ENCODE data around the gene DYDC1.
A peak's percentile ranks its signal among the peaks of the same experiment; 100 is the strongest.
"Not testable (repeated sequence)": the region's sequence is repeated elsewhere in the genome, so short reads cannot be mapped to it uniquely, and the experiment has no call there.

The DYDC1 gene

GRCh38 chr10:80356563-80356988 is at the start of gene DYDC1, which contains the start of gene DYDC2:
TSS of gene DYDC1 (minus strand) at chr10:80356755. CDS start at chr10:80352601, 4,154 bp downstream.
TSS of gene DYDC2 (plus strand) at chr10:80356781. CDS start at chr10:80362444, 5,663 bp downstream.
- no peak for DNase-seq
- in situ Hi-C loops (cut with HindIII; ENCODE audit: low pct_ligation_motif_present, low pct_unique_long_range_greater_than_20kb, low sequenced_read_pairs): no loop called here

DNA sequence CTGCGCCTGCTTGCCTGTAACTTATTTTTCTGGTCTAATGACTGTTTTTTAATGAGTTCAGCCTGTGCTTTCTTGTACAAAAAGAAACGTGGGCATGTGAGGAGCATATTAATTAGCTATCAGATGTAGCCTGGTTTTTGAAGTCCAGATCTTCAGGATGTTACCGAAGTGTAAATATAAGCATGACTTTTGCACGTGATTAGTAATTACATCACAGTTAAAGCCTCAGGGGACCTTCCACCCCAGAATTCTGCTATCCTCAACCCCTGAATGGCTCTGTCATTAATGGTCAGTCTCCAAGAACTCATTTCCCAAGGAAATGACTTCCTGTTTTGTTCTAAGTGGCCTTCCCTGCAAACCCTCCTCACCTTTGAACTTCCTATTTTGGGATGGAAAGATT is 49.6 kb upstream of the DYDC1 start:
- in situ Hi-C loops (cut with HindIII; ENCODE audit: low pct_ligation_motif_present, low pct_unique_long_range_greater_than_20kb, low sequenced_read_pairs): no loop called here

GRCh38 chr10:80405626-80406025 is 49.1 kb upstream of the DYDC1 start:
- in situ Hi-C loops (cut with HindIII; ENCODE audit: low pct_ligation_motif_present, low pct_unique_long_range_greater_than_20kb, low sequenced_read_pairs): no loop called here
- DNase-seq: no peak

More for the DNA sequence above, 49.6 kb upstream of the DYDC1 start:
- no peak for DNase-seq

DNA sequence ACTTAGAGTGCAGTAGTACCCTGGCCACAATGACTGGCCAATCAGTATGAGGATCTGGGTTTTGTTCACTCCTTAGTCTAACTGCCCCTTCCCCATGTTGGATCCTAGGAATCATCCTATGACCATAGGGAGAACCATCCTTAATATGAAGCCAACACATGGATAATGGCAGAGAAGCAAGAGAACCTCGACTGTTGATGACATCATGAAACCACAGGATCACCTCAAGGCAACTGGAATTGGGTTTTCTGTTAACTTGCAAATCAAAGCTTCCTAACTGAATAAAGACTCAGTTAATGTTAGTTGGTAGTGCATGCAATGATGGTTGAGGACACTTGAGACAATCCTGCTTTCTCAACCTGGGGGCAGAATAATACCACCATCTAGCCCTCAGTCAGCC is 48.5 kb upstream of the DYDC1 start:
- in situ Hi-C loops (cut with HindIII; ENCODE audit: low pct_ligation_motif_present, low pct_unique_long_range_greater_than_20kb, low sequenced_read_pairs): no loop called here
- no peak for DNase-seq

GRCh38 chr10:80400136-80400804 is 43.7 kb upstream of the DYDC1 start:
- DNase-seq: no peak
- in situ Hi-C loops (cut with HindIII; ENCODE audit: low pct_ligation_motif_present, low pct_unique_long_range_greater_than_20kb, low sequenced_read_pairs): no loop called here

DNA sequence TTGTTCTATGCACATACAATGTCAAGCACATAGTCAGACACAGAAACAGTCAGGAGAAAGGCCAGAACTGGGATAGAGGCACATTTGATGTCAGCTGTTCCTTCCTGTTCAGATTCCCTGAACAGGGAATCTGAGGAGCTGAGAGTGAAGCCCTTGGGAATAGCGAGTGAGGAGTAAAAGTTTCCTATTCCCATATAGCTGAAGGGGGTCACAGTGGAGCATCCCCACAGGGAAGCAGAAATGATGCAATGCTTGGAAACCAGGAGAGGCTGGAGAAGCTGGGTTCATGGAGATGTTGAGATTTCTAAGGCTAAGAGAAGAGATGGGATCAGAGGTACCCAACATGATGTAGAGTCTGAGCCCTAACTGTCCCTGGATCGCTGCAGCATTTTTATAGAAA is 40.5 kb upstream of the DYDC1 start:
- DNase-seq: no peak
- in situ Hi-C loops (cut with HindIII; ENCODE audit: low pct_ligation_motif_present, low pct_unique_long_range_greater_than_20kb, low sequenced_read_pairs): no loop called here

DNA sequence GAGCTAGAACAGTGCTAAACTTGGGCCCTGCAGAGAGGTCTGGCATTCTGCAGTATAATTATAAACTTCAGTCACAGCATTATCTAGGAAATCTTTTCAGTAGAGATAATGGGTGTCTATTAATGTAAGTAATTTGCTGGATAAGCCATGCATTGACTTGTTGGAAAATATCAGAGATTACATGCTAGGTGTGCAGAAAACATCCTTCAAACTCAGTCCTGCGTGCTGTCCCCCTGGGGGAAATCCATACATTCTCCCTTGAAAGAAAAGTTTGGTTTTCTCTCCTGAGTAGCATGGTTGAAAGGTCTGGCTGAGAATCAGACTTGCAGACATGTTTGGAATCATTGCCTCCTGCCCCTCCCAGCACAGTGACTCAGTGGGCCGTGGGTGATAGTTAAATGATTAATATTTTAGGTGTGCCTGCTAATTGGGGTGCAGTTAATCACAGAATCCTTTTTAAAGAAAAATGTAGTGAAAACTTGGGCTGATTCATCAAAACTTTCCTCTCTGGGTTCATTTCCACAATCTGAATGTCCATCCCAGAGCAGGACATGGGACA is 37.9 kb upstream of the DYDC1 start:
- no peak for DNase-seq
- in situ Hi-C loops (cut with HindIII; ENCODE audit: low pct_ligation_motif_present, low pct_unique_long_range_greater_than_20kb, low sequenced_read_pairs): no loop called here

DNA sequence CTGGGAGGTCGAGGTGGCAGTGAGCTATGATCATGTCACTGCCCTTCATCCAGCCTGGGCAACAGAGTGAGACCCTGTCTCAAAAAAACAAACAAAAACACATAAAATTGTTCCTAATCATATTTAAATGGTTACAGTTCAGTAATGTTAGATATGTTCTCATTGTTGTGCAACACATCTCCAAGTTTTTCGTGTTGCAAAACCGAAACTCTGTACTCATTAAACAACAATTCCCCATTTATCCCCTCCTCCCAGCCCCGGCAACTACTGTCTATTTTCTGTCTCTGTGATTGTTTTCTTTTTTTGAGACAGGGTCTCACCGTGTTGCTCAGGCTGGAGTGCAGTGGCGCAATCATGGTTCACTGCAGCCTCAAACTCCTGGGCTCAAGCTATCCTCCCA is 35.7 kb upstream of the DYDC1 start:
- DNase-seq: no peak
- in situ Hi-C loops (cut with HindIII; ENCODE audit: low pct_ligation_motif_present, low pct_unique_long_range_greater_than_20kb, low sequenced_read_pairs): no loop called here

GRCh38 chr10:80390740-80391139 is 34.2 kb upstream of the DYDC1 start:
- in situ Hi-C loops (cut with HindIII; ENCODE audit: low pct_ligation_motif_present, low pct_unique_long_range_greater_than_20kb, low sequenced_read_pairs): no loop called here

GRCh38 chr10:80382989-80383388 is 26.4 kb upstream of the DYDC1 start:
- in situ Hi-C loops (cut with HindIII; ENCODE audit: low pct_ligation_motif_present, low pct_unique_long_range_greater_than_20kb, low sequenced_read_pairs): no loop called here

More at GRCh38 chr10:80390740-80391139, 34.2 kb upstream of the DYDC1 start:
- DNase-seq: no peak

GRCh38 chr10:80380185-80380584 is 23.6 kb upstream of the DYDC1 start:
- in situ Hi-C loops (cut with HindIII; ENCODE audit: low pct_ligation_motif_present, low pct_unique_long_range_greater_than_20kb, low sequenced_read_pairs): no loop called here

More at GRCh38 chr10:80382989-80383388, 26.4 kb upstream of the DYDC1 start:
- peak; percentile 55 for DNase-seq

DNA sequence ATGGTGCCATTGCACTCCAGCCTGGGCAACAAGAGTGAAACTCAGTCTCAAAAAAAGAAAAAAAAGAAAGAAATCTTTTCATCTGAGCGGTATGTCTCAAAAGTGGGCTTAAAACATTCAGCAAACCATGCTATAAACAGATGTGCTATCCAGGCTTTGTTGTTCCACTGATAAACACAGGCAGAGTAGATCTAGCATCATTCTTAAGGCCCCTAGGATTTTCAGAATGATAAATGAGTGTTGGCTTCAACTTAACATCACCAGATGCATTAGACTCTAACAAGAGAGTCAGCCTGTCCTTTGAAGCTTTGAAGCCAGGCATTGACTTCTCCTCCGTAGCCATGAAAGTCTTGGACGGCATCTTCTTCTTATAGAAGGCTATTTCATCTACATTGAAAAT is 23.1 kb upstream of the DYDC1 start:
- no peak for DNase-seq
- in situ Hi-C loops (cut with HindIII; ENCODE audit: low pct_ligation_motif_present, low pct_unique_long_range_greater_than_20kb, low sequenced_read_pairs): no loop called here

More at GRCh38 chr10:80380185-80380584, 23.6 kb upstream of the DYDC1 start:
- DNase-seq: no peak

GRCh38 chr10:80373502-80373901 is 16.9 kb upstream of the DYDC1 start:
- in situ Hi-C loops (cut with HindIII; ENCODE audit: low pct_ligation_motif_present, low pct_unique_long_range_greater_than_20kb, low sequenced_read_pairs): no loop called here
- no peak for DNase-seq

DNA sequence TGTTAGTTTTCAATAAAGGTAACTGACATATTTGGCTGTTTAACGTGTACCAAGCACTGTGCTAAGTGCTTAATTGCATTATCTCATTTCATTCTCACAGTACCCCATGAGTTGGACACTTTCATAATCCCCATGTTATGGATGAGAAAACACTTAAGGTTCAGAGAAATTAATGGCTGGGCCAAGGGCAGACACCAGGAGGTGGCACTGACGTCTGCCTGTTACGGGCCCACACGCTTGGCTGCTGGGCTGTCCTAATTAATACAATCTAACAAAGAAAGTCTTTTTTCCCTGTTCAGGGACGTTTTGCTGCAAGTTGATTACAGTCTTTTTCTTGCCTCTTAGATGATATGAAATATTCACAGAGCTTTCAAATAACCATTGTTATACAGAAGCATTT is 16.1 kb upstream of the DYDC1 start:
- in situ Hi-C loops (cut with HindIII; ENCODE audit: low pct_ligation_motif_present, low pct_unique_long_range_greater_than_20kb, low sequenced_read_pairs): no loop called here
- no peak for DNase-seq

DNA sequence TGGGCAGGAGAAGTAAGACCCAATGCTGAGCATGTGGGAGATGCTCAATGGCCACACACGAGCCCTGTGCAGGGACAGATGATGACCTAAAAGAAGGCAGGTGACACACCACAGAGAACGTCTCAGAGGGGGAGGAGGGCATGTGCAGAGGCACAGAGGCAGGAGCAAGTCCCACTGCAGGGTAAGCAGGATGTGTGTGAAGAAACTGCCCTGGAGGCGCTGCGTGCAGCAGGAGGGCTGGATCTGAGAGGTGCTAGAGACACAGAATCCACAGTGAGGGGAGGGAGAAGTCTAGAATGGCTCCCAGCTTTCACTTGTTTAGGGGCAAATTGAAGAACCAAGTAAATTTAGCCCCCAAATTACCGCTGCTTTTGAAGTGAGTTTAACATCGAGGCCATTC is 14.9 kb upstream of the DYDC1 start:
- DNase-seq: no peak
- in situ Hi-C loops (cut with HindIII; ENCODE audit: low pct_ligation_motif_present, low pct_unique_long_range_greater_than_20kb, low sequenced_read_pairs): no loop called here

DNA sequence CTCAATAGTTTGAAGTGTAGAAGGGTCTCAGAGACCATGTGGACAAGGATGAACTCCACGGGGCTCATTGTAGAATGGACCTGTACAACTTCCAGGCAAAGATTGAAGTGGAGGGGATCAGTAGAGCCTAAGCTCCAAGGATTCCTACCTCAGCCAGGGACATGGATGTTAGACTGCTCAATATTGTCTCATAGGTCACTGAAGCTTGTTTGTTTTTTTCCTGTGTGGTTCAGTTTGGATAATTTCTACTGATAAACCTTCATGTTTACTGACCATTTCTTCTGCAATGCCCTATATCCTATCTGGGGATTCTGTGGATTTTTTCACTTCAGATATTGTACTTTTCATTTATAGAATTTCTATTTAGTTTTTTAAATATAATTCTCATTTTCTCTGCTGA is 9.0 kb upstream of the DYDC1 start:
- in situ Hi-C loops (cut with HindIII; ENCODE audit: low pct_ligation_motif_present, low pct_unique_long_range_greater_than_20kb, low sequenced_read_pairs): no loop called here
- DNase-seq: no peak

GRCh38 chr10:80359644-80360043 is 3.1 kb upstream of the DYDC1 start:
- in situ Hi-C loops (cut with HindIII; ENCODE audit: low pct_ligation_motif_present, low pct_unique_long_range_greater_than_20kb, low sequenced_read_pairs): no loop called here
- no peak for DNase-seq

DNA sequence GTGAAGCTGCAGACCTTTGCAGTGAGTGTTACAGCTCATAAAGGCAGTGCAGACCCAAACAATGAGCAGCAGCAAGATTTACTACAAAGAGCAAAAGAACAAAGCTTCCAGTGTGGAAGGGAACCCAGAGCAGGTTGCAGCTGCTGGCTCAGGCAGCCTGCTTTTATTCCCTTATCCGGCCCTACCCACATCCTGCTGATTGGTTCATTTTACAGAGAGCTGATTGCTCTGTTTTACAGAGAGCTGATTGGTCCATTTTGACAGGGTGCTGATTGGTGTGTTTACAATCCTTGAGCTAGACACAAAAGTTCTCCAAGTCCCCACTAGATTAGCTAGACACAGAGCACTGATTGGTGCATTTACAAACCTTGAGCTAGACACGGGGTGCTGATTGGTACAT is 2.4 kb upstream of the DYDC1 start:
- in situ Hi-C loops (cut with HindIII; ENCODE audit: low pct_ligation_motif_present, low pct_unique_long_range_greater_than_20kb, low sequenced_read_pairs); DNase-seq: not testable (repeated sequence)

DNA sequence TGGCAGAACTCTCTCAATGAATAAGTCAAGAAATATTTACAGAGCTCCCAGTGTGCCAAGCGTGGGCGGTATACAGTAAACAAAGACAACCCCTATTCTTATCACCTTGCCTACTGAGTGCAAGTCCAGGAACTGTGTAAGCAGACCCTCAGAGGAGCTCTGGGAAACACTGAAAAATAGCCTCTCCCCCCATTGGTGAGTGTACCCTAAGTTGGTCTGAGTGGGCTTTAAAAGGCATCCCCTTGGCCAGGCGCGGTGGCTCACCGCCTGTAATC is 1.2 kb upstream of the DYDC1 start:
- in situ Hi-C loops (cut with HindIII; ENCODE audit: low pct_ligation_motif_present, low pct_unique_long_range_greater_than_20kb, low sequenced_read_pairs): no loop called here

More for the DNA sequence above, 1.2 kb upstream of the DYDC1 start:
- DNase-seq: no peak
